Caco-2 (cell line): ENCODE results near the gene CARD14. TPM values are rescaled to one million over a fixed set of nuclear protein-coding genes. Genes with fewer than 3 reads are reported as not detected.
"Not testable (repeated sequence)": the region's sequence is repeated elsewhere in the genome, so short reads cannot be mapped to it uniquely, and the experiment has no call there.

Experiments used
- BruUV-seq: library from RNA; stranded (reverse); fragments of 400-500 nt; replicated peaks from 2 replicates; lab custom pipeline; 2021; lab: Mats Ljungman, UMichigan
- CTCF ChIA-PET: fragments of 300-600 bp; sonication (Branson Sonifier 250); formaldehyde crosslinking; loops from one replicate; lab custom pipeline; 2022; ENCODE audit warnings: antibody characterized with exemption; lab: Charles Lee
- POLR2A ChIA-PET: fragments of 300-600 bp; sonication (Branson Sonifier 250); formaldehyde crosslinking; loops from one replicate; lab custom pipeline; 2022; ENCODE audit warnings: antibody characterized with exemption; lab: Charles Lee
- DNase-seq, 2 experiments: peaks; one replicate each; pipeline versions ENCODE4 v3.0.0 to v3.0.0-alpha.2; 2020 to 2022
- H3K27me3 ChIP-seq: replicated peaks from 2 replicates; pipeline ENCODE4 v1.6.0; 2011; ENCODE audit warnings: low read length; ENCODE audit not compliant: control insufficient read depth, insufficient read depth
- H3K36me3 ChIP-seq: 2 replicates; pipeline ENCODE4 v1.5.1; 2011; ENCODE audit warnings: low read length; ENCODE audit not compliant: control insufficient read depth, insufficient read depth
- H3K4me1 ChIP-seq: fragments of 250-450 bp; sonication (Bioruptor Pico); 2 replicates; pipeline ENCODE4 v1.5.1; 2020; ENCODE audit warnings: mild to moderate bottlenecking
- H3K4me3 ChIP-seq: 2 replicates; pipeline ENCODE4 v1.5.1; 2011; ENCODE audit warnings: low read depth, mild to moderate bottlenecking, control low read depth, low read length
- H3K9me3 ChIP-seq: fragments of 250-450 bp; sonication (Bioruptor Pico); 2 replicates; pipeline ENCODE4 v1.5.1; 2020; ENCODE audit warnings: mild to moderate bottlenecking, moderate library complexity
- H3K27ac Mint-ChIP-seq: one replicate; pipeline ENCODE4 v1.8.0; 2022; ENCODE audit warnings: mixed read lengths; ENCODE audit not compliant: unreplicated experiment
- H3K27me3 Mint-ChIP-seq: one replicate; pipeline ENCODE4 v1.8.0; 2022; ENCODE audit warnings: mixed read lengths; ENCODE audit not compliant: insufficient read depth, unreplicated experiment
- H3K36me3 Mint-ChIP-seq: one replicate; pipeline ENCODE4 v1.8.0; 2022; ENCODE audit warnings: mild to moderate bottlenecking, mixed read lengths; ENCODE audit not compliant: insufficient read depth, unreplicated experiment
- H3K4me1 Mint-ChIP-seq: one replicate; pipeline ENCODE4 v1.8.0; 2022; ENCODE audit warnings: low read depth, mixed read lengths; ENCODE audit not compliant: unreplicated experiment
- H3K4me3 Mint-ChIP-seq: one replicate; pipeline ENCODE4 v1.8.0; 2022; ENCODE audit warnings: mild to moderate bottlenecking, moderate library complexity, mixed read lengths; ENCODE audit not compliant: unreplicated experiment
- H3K9me3 Mint-ChIP-seq: one replicate; pipeline ENCODE4 v1.8.0; 2022; ENCODE audit warnings: mixed read lengths; ENCODE audit not compliant: unreplicated experiment
- intact Hi-C: fragments of 100-400 bp; cut with micrococcal nuclease; formaldehyde crosslinking; loops from one replicate; pipeline ENCODE4 v1.10.0; 2022; ENCODE audit not compliant: unreplicated experiment
- total RNA-seq: library from RNA; stranded (reverse); gene quantifications from 2 replicates; pipeline ENCODE4 v1.2.3, GENCODE V29; 2022
- TF ChIP-seq, protein P1 (sequence below), 2 experiments: fragments of 200-600 bp in 1 of 2; IDR thresholded peaks; 1 replicate in 1 of 2; 2 replicates in 1 of 2; pipeline versions ENCODE4 v1.5.1 to v1.8.0; 2011 to 2022; ENCODE audit warnings: antibody characterized with exemption in 1 of 2, control low read depth in 1 of 2, inconsistent platforms in 1 of 2, low read depth in 1 of 2, low read length in 1 of 2, mild to moderate bottlenecking in 1 of 2, moderate library complexity in 1 of 2; ENCODE audit not compliant: insufficient read depth in 1 of 2, severe bottlenecking in 1 of 2, unreplicated experiment in 1 of 2

CARD14 gene
- total RNA-seq, 1 experiment from 2014 or later, result 1.3 TPM

DNA sequence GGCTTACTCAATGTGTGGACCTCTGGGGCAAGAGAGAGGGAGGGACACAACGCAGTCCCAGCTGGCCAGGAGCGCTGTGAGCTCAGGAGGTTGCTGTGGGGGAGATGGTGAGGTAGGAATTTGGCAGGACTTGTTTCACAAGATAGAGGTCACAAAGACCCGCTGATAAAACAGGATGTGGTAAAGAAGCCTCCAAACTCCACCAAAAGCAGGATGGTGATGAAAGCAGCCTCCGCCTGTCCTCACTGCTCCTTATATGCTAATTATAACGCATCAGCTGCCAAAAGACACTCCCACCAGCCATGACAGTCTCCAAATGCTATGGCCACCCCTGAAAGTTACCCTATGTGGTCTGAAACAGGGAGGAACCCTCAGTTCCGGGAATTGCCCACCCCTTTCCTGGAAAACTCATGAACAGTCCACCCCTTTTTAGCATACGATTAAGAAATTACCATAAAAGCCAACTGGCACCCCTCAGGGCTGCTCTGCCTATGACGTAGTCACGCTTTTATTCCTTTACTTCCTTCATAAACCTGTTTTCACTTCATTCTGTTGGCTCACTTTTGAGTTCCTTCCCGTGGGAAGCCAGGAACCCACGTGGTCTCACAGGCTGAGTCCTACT lies 17.6 kb upstream of the CARD14 start:
- ChIA-PET CTCF (no interaction called here), POLR2A (no interaction called here)
- Mint-ChIP-seq H3K27ac (no peak overlapping the region), H3K36me3 (peaks cover 11% of the 10 kb centered on the region), H3K9me3 (peaks cover 38% of the 10 kb centered on the region), H3K4me1 (no peaks in the 10 kb centered on the region), H3K4me3 (no peak overlapping the region), H3K27me3 (no peaks in the 10 kb centered on the region)
- no peaks in the 10 kb centered on the region for H3K4me1 ChIP-seq
- no peaks in the 10 kb centered on the region for H3K27me3 ChIP-seq
- H3K4me3 ChIP-seq, result no peak overlapping the region
- no peak for DNase-seq
- TF ChIP-seq, protein P1, sequence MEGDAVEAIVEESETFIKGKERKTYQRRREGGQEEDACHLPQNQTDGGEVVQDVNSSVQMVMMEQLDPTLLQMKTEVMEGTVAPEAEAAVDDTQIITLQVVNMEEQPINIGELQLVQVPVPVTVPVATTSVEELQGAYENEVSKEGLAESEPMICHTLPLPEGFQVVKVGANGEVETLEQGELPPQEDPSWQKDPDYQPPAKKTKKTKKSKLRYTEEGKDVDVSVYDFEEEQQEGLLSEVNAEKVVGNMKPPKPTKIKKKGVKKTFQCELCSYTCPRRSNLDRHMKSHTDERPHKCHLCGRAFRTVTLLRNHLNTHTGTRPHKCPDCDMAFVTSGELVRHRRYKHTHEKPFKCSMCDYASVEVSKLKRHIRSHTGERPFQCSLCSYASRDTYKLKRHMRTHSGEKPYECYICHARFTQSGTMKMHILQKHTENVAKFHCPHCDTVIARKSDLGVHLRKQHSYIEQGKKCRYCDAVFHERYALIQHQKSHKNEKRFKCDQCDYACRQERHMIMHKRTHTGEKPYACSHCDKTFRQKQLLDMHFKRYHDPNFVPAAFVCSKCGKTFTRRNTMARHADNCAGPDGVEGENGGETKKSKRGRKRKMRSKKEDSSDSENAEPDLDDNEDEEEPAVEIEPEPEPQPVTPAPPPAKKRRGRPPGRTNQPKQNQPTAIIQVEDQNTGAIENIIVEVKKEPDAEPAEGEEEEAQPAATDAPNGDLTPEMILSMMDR (IDR thresholded peaks at IDR 0.05; ENCODE audit: insufficient read depth in 1 of 2, low read depth in 1 of 2, low read length in 1 of 2, severe bottlenecking in 1 of 2, unreplicated experiment in 1 of 2), result no peak
- H3K36me3 ChIP-seq, result no peaks in the 10 kb centered on the region
- H3K9me3 ChIP-seq, result peaks cover 27% of the 10 kb centered on the region
- no TSS peak for BruUV-seq
- intact Hi-C loops, result no loop called here

DNA sequence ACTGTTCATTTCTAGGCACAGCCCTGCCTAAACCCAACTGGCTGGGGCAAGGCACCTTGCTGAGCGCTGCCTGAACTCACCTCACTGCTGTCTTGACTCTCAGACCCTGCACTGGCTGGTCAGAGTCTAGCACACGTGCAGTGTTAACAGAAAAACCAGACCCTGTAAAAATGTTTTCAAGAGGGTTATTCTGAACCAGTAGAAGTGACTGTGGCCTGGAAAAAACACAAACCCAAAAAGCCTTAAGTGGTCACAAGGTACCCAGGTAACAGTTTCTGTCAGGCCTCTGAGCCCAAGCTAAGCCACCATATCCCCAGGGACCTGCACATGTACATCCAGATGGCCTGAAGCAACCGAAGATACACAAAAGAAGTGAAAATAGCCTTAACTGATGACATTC lies 16.8 kb upstream of the CARD14 start:
- intact Hi-C loops, result no loop called here
- DNase-seq, result no peak
- Histone ChIP-seq H3K4me3 (no peak overlapping the region), H3K27me3 (no peaks in the 10 kb centered on the region), H3K9me3 (peaks cover 28% of the 10 kb centered on the region), H3K36me3 (no peaks in the 10 kb centered on the region), H3K4me1 (no peaks in the 10 kb centered on the region)
- no peaks in the 10 kb centered on the region for H3K27me3 Mint-ChIP-seq
- H3K36me3 Mint-ChIP-seq, result peaks cover 8% of the 10 kb centered on the region
- H3K4me3 Mint-ChIP-seq, result no peak overlapping the region
- TF ChIP-seq, protein P1 (IDR thresholded peaks at IDR 0.05; ENCODE audit: insufficient read depth in 1 of 2, low read depth in 1 of 2, low read length in 1 of 2, severe bottlenecking in 1 of 2, unreplicated experiment in 1 of 2), result no peak
- H3K9me3 Mint-ChIP-seq, result peaks cover 38% of the 10 kb centered on the region
- no TSS peak for BruUV-seq
- ChIA-PET CTCF (no interaction called here), POLR2A (interaction anchor here (0.5 kb wide), 1 partner anchor 36 kb away, joined by 3 read pairs; no protein-coding TSS in a partner anchor)
- no peak overlapping the region for H3K27ac Mint-ChIP-seq
- no peaks in the 10 kb centered on the region for H3K4me1 Mint-ChIP-seq

DNA sequence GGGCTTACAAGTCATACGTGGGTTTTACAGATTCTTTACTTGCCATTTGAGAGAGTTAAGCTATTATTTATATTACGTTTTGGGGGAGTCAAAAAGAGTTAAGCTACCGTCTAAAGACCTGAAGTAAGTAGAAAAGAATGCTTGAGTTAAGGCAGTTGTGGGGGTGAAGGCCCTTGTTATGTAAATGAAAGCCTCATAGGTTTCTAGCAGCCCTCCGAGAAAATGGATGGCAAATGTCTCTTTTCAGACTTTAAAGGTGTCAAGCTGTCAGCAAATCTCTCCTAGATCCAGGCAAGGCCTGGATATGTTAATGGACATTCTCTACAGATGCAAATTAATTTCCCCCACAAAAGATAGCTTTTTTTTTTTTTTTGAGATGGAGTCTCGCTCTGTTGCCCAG lies 15.7 kb upstream of the CARD14 start:
- TF ChIP-seq, protein P1 (IDR thresholded peaks at IDR 0.05; ENCODE audit: insufficient read depth in 1 of 2, low read depth in 1 of 2, low read length in 1 of 2, severe bottlenecking in 1 of 2, unreplicated experiment in 1 of 2), result no peak
- Histone ChIP-seq H3K27me3 (no peaks in the 10 kb centered on the region), H3K4me3 (no peak overlapping the region), H3K9me3 (peaks cover 32% of the 10 kb centered on the region), H3K36me3 (no peaks in the 10 kb centered on the region), H3K4me1 (no peaks in the 10 kb centered on the region)
- DNase-seq, result no peak
- POLR2A ChIA-PET, result no interaction called here
- H3K4me1 Mint-ChIP-seq, result no peaks in the 10 kb centered on the region
- intact Hi-C loops, result no loop called here
- no peak overlapping the region for H3K4me3 Mint-ChIP-seq
- H3K27ac Mint-ChIP-seq, result no peak overlapping the region
- CTCF ChIA-PET, result no interaction called here
- H3K36me3 Mint-ChIP-seq, result peaks cover 8% of the 10 kb centered on the region
- peaks cover 38% of the 10 kb centered on the region for H3K9me3 Mint-ChIP-seq
- no peaks in the 10 kb centered on the region for H3K27me3 Mint-ChIP-seq
- no TSS peak for BruUV-seq

DNA sequence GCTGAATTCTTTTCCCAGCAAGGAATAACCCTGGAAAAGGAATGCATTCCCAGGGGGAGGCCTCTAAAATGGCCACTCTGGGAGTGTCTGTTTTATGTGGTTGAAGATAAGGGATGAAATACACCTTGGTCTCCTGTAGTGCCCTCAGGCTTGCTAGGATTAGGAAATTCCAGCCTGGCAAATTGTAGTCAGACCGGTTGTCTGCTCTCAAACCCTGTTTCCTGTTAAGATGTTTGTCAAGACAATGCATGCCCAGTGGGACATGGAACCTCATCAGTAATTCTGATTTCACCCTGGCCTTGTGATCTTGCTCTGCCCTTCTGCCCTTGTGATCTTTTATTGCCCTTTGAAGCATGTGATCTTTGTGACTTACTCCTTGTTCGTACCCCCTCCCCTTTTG lies 14.2 kb upstream of the CARD14 start:
- CTCF ChIA-PET, H3K27me3 Mint-ChIP-seq, H3K4me1 Mint-ChIP-seq, H3K4me1 ChIP-seq, H3K36me3 Mint-ChIP-seq, intact Hi-C loops, H3K4me3 ChIP-seq, H3K4me3 Mint-ChIP-seq, BruUV-seq, H3K27me3 ChIP-seq, H3K36me3 ChIP-seq: not testable (repeated sequence)
- peaks cover 32% of the 10 kb centered on the region for H3K9me3 ChIP-seq
- H3K9me3 Mint-ChIP-seq, result peaks cover 38% of the 10 kb centered on the region
- POLR2A ChIA-PET, result interaction anchor here (0.6 kb wide), 1 partner anchor 21 kb away, joined by 6 read pairs; no protein-coding TSS in a partner anchor
- DNase-seq, result peak; percentile 68 to 70
- peak overlapping the region; percentile 29 for H3K27ac Mint-ChIP-seq
